Hippocampal formation (tissue), 2 donors: ENCODE data around the gene STRA6.
"Not testable (repeated sequence)": the region's sequence is repeated elsewhere in the genome, so short reads cannot be mapped to it uniquely, and the experiment has no call there.

Experiments used
- DNase-seq, 2 donors: peaks; one replicate each; lab custom pipeline; 2025; lab: John Stamatoyannopoulos, UW

Gene STRA6

GRCh38 chr15:74160390-74160789 is 42.2 kb downstream of the STRA6 start:
- DNase-seq, result not testable (repeated sequence)

GRCh38 chr15:74159773-74160172 is 42.8 kb downstream of the STRA6 start:
- no peak for DNase-seq

- no peak for DNase-seq
Measured at GRCh38 chr15:74158855-74159650, 43.5 kb downstream of the STRA6 start.

DNA sequence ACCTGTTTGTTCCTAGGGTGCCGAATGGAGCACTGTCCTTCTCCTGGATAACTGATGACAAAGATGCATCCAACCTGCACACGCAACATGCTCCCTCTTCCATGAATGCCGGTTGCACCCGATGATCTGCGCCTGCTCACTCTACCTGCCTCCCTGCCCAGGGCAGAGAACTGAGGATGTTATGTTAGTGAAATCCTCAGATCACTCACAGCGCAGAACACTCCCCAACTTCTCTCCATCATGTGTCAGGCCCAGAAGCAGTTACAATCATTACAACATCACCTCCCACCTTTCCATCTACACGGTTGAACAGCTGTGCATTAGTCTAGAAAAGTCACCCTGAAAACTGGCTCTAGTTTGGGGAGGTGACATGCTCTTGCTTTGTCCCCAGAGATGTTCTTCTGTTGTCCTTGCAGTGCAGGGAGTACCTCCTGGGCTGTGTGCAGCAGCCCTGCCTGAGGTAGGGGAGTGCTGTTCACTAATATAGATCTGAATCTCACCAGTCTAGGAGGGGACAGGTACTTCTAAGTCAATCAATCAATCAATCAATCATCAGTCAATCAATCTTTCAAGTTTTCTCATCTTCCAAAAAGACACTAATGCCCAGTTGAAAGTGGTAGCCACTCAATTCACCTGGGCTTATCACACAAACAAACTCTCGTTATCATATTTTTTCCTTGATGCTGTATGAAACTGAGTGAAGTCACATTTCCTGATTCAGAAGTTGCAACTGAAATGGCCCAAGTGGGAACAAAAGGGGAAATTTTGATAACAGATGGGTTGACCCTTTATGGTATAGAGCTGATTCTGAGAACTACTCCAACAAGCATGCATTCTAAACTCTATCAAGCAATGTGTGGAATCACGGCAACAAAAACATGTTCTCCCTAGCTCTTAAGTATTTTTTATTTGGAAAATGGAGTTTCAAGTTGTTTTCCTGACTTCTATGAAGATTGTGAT is 44.4 kb downstream of the STRA6 start:
- no peak for DNase-seq

- peak in 1 of 2 donors; percentile 44 for DNase-seq
Measured at GRCh38 chr15:74156678-74157411, 45.7 kb downstream of the STRA6 start.

DNA sequence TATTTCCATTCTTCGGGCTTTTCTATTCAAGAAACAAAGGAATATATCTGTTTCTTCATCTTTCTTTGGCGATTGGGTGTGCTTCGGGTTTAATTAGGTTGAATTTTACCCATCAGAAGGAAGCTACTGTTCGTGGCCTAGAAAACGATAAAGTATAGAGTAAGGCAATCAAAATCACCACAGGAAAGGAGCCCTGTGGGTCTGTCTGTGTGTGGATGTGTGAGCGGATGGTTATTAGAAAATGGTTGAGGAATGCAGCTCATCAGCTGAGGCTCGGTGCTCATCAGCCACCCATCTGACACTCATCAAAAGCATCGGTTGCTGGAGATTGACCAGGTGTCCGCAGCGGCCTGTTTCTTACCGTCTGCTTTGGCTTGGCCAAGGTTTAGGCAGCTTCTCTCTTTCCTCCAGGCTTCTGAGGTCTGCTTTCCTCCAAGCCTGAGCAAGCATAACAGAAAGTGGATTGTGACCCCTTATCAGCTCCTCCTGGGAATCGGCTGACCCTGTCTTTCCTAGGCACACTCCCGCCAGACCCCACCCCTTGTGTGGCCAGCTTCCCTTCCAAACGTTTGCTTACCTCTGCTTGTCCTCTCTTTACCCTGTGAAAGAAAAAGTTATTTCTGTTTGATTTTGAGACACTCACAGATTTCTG is 46.7 kb downstream of the STRA6 start:
- no peak for DNase-seq

- DNase-seq, result no peak
Measured at GRCh38 chr15:74147051-74147450, 55.5 kb downstream of the STRA6 start.

GRCh38 chr15:74146277-74146800 is 56.2 kb downstream of the STRA6 start:
- no peak for DNase-seq

DNA sequence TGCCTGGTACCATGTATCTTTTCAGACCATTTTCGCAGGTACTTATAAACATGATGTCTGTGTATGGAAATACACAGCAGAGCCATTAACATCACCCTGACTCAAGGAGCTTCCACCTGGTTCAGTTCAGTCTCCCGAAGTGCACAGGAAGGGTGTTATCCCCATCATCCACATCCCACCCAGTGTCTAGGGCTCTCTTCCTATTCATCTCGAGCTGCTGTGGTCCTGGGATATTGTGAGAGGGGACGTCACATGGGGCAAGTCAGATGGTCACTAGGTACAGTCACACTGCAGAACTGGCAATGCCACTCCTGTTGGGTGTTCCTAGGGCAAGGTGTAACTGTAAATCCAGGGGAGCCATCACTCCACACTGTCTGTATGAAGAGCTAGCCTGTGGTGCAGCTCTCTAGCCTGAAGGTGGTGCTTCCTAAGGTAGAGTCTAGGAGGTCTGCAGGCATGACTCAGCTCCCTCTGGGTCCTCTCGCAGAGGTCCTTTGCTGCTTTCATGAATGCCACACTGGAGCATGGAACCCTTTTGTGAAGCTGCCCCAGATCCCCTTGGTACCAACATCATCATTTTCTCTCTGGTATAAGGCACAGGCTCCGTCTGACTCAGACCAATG is 58.3 kb downstream of the STRA6 start:
- no peak for DNase-seq

DNA sequence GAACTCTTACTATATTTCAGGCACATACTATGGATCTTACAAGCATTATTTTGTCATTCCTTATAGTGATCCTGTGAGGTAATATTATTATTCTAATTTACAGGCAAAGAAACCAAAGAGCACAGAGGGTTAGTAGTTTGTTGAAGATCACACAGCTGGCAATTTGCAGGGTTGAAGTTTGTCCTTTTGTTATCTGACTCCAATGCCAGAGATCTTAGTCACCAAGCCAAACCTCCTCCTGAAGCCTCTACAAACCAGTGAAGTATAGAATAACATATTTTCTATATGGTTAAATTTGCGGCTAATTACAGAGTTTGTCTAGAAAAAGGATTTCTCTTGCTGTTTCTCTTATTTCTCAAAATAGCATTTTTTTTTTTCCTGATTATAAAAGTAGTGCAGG is 61.0 kb downstream of the STRA6 start:
- no peak for DNase-seq

DNA sequence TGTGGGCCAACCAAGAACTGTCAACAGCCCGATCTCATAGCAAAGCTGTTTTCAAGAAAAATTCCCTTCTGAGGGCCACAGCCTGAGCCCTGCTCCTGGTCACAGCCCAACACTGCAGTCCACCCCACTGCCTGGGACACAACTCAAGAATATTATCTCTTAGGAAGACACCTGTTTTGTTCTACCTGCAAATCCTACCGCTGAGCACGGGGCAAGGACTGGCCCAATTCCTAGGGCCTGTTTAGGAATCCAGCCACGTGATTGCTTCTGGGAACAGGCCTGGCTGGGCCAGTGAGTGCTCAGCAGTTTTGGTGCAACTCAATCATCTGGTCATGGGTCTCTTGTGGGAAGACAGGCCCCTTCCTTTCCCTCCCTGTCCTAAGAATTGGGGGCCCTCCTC is 63.9 kb downstream of the STRA6 start:
- no peak for DNase-seq

- DNase-seq, result no peak
Measured at GRCh38 chr15:74137537-74137894, 65.1 kb downstream of the STRA6 start.

DNA sequence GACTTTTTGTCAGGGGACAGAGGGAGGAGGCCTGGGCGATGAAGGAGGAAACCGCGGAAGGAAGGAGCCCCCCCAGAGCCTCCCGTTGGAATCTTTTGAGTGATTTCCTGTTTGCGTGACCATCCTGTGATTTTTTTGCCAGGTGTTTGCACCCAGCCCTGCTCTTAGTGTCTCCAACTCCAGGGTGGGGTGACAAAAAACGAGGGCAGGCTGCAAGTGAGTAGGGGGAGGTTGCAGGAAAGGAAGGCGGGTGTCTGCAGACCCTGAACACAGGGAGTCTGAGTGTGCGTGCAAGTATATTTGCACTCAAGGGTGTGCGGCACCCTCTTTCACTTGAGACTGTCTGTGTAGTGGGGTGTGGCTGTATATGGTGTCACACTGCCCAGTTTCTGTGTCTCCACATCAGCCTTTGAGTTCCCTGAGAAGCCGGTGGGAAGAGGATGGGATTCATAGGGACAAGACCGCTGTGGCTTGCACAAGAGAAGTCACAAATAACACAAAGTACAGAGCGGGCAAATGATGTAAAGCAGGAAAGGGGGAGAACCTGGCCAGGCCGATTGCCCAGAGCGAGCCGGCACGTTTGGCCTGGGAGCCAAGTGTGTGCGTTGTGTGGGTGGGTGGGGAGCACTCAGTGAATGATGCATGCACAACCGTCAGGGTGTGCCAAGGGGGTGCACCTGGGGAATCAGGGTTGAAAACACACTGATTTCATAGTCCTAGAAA is 65.6 kb downstream of the STRA6 start:
- DNase-seq, result no peak

GRCh38 chr15:74136540-74136813 is 66.1 kb downstream of the STRA6 start:
- no peak for DNase-seq

- no peak for DNase-seq
Measured at GRCh38 chr15:74135041-74135565, 67.5 kb downstream of the STRA6 start.

DNA sequence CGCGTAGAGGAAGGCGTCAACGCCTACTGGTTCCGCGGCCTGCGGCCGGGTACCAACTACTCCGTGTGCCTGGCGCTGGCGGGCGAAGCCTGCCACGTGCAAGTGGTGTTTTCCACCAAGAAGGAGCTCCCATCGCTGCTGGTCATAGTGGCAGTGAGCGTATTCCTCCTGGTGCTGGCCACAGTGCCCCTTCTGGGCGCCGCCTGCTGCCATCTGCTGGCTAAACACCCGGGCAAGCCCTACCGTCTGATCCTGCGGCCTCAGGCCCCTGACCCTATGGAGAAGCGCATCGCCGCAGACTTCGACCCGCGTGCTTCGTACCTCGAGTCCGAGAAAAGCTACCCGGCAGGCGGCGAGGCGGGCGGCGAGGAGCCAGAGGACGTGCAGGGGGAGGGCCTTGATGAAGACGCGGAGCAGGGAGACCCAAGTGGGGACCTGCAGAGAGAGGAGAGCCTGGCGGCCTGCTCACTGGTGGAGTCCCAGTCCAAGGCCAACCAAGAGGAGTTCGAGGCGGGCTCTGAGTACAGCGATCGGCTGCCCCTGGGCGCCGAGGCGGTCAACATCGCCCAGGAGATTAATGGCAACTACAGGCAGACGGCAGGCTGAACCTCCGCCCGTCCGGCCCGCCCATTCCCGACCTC is 68.1 kb downstream of the STRA6 start:
- DNase-seq, result no peak

- DNase-seq, result no peak
Measured at GRCh38 chr15:74133694-74134386, 68.7 kb downstream of the STRA6 start.

- no peak for DNase-seq
Measured at GRCh38 chr15:74132681-74133651, 69.6 kb downstream of the STRA6 start.
